T-helper 1 cell treated with Interleukin-12 subunit alpha and Interleukin-12 subunit beta and Interleukin-4 antibody, amounts not matched to agents 30 μg/mL and 1 μg/mL, for 36 hours (primary cell): ENCODE results near the gene PPEF2.
"Not testable (repeated sequence)": the region's sequence is repeated elsewhere in the genome, so short reads cannot be mapped to it uniquely, and the experiment has no call there.

Experiments used
- H3K27ac Mint-ChIP-seq: one replicate; pipeline ENCODE4 v1.8.0; 2021; ENCODE audit warnings: mild to moderate bottlenecking, mixed read lengths
- H3K27me3 Mint-ChIP-seq: one replicate; pipeline ENCODE4 v1.8.0; 2021; ENCODE audit warnings: low read depth, mixed read lengths
- H3K36me3 Mint-ChIP-seq: one replicate; pipeline ENCODE4 v1.8.0; 2021; ENCODE audit warnings: low read depth, mixed read lengths
- H3K4me1 Mint-ChIP-seq: one replicate; pipeline ENCODE4 v1.8.0; 2021; ENCODE audit warnings: low read depth, mixed read lengths
- H3K4me3 Mint-ChIP-seq: one replicate; pipeline ENCODE4 v1.8.0; 2021; ENCODE audit warnings: mild to moderate bottlenecking, moderate library complexity, mixed read lengths
- H3K9me3 Mint-ChIP-seq: one replicate; pipeline ENCODE4 v1.8.0; 2021; ENCODE audit warnings: mixed read lengths

The PPEF2 gene

GRCh38 chr4:75912968-75913367 lies 10.7 kb upstream of the PPEF2 start:
- peaks cover 4% of the 10 kb centered on the region for H3K36me3 Mint-ChIP-seq
- no peaks in the 10 kb centered on the region for H3K9me3 Mint-ChIP-seq
- no peaks in the 10 kb centered on the region for H3K27me3 Mint-ChIP-seq
- no peak overlapping the region for H3K4me3 Mint-ChIP-seq
- H3K27ac Mint-ChIP-seq = no peak overlapping the region
- H3K4me1 Mint-ChIP-seq = peaks cover 1% of the 10 kb centered on the region

DNA sequence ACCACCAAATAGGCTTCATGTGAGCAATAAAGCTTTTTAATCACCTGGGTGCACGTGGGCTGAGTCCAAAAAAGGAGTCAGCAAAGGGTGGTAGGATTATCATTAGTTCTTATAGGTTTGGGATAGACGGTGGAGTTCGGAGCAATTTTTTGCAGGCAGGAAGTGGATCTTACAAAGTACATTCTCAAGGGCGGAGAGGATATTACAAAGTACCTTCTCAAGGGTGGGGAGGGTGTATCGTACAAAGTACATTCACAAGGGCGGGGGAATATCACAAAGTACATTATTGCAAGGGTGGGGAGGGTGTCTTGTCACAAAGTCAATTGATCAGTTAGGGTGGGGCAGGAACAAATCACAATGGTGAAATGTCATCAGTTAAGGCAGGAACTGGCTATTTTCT lies 8.6 kb upstream of the PPEF2 start:
- H3K4me1 Mint-ChIP-seq, H3K36me3 Mint-ChIP-seq, H3K4me3 Mint-ChIP-seq, H3K9me3 Mint-ChIP-seq, H3K27ac Mint-ChIP-seq, H3K27me3 Mint-ChIP-seq: not testable (repeated sequence)

GRCh38 chr4:75909405-75909804 lies 7.2 kb upstream of the PPEF2 start:
- H3K36me3 Mint-ChIP-seq = peaks cover 3% of the 10 kb centered on the region
- H3K9me3 Mint-ChIP-seq = no peaks in the 10 kb centered on the region
- no peaks in the 10 kb centered on the region for H3K27me3 Mint-ChIP-seq
- no peak overlapping the region for H3K27ac Mint-ChIP-seq
- H3K4me3 Mint-ChIP-seq = no peak overlapping the region
- no peaks in the 10 kb centered on the region for H3K4me1 Mint-ChIP-seq

DNA sequence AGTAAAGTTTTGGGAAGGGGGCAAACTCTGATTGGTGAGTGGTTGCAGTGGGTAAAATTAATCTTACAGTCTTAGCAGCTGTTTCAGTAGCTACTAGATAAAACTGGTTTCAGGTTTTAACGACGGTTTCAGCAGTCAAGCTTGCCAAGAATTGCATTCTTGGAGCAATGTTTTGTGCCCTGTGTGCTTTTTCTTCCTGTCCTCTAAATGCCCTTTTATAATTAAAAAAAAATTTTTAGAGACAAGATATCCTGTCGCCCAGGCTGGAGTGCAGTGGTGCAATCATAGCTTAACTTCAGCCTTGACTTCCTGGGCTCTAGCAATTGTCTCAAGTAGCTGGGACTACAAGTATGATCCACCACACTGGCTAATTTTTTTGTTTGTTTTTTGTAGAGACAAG lies 6.3 kb upstream of the PPEF2 start:
- Mint-ChIP-seq H3K27ac (no peak overlapping the region), H3K4me3 (no peak overlapping the region), H3K4me1 (no peaks in the 10 kb centered on the region), H3K9me3 (no peaks in the 10 kb centered on the region), H3K36me3 (no peaks in the 10 kb centered on the region), H3K27me3 (no peaks in the 10 kb centered on the region)

DNA sequence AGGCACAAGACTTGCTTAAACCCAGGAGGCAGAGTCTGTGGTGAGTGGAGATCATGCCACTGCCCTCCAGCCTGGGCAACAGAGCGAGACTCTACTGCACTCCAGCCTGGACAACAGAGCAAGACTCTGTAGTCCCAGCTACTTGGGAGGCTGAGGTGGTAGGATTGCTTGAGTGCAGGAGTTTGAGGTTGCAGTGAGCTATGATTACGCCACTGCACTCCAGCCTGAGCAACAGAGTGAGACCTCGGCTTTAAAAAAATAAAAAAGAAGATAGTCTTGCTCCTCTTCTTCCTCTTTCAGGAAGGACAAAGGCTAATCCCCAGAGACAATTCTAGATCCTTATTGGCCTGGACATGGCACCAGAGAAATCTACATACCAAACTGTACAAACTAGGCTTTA lies 5.7 kb upstream of the PPEF2 start:
- Mint-ChIP-seq H3K4me1 (no peaks in the 10 kb centered on the region), H3K36me3 (no peaks in the 10 kb centered on the region), H3K27me3 (no peaks in the 10 kb centered on the region), H3K9me3 (no peaks in the 10 kb centered on the region), H3K4me3 (no peak overlapping the region), H3K27ac (no peak overlapping the region)

GRCh38 chr4:75904076-75904475 lies 1.8 kb upstream of the PPEF2 start:
- peaks cover 17% of the 10 kb centered on the region for H3K27me3 Mint-ChIP-seq
- no peak overlapping the region for H3K4me3 Mint-ChIP-seq
- no peaks in the 10 kb centered on the region for H3K9me3 Mint-ChIP-seq
- H3K27ac Mint-ChIP-seq = no peak overlapping the region
- H3K36me3 Mint-ChIP-seq = no peaks in the 10 kb centered on the region
- no peaks in the 10 kb centered on the region for H3K4me1 Mint-ChIP-seq

GRCh38 chr4:75898536-75898935 lies 3.7 kb downstream of the PPEF2 start:
- H3K9me3 Mint-ChIP-seq = no peaks in the 10 kb centered on the region
- H3K36me3 Mint-ChIP-seq = no peaks in the 10 kb centered on the region
- H3K4me1 Mint-ChIP-seq = no peaks in the 10 kb centered on the region
- H3K27me3 Mint-ChIP-seq = peaks cover 21% of the 10 kb centered on the region
- no peak overlapping the region for H3K27ac Mint-ChIP-seq
- no peak overlapping the region for H3K4me3 Mint-ChIP-seq

DNA sequence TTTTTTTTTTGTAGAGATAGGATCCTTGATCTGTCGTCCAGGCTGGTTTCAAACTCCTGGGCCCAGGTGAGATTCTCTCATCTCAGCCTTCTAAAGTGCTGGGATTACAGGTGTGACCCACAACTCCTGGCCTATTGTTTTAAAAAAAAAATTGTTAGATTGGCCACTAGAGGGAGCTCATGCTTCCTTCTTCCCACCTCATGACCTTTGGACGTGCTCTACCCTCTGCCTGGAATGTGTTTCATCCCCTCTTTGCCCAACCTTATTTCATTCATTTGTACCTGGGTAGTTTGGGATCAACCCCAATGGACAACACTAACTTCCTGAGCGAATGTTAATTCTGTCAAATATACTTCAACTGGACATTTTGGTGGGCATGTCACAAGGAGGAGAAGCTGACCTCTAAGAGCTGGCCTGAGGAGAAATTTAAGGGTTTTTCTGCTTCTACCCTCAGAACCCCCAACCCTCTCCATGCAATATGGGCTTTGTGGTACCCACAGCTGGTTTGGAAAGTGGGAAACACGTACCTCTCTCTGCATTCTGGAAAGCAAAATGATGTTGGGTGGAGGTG lies 6.4 kb downstream of the PPEF2 start:
- H3K36me3 Mint-ChIP-seq = no peaks in the 10 kb centered on the region

DNA sequence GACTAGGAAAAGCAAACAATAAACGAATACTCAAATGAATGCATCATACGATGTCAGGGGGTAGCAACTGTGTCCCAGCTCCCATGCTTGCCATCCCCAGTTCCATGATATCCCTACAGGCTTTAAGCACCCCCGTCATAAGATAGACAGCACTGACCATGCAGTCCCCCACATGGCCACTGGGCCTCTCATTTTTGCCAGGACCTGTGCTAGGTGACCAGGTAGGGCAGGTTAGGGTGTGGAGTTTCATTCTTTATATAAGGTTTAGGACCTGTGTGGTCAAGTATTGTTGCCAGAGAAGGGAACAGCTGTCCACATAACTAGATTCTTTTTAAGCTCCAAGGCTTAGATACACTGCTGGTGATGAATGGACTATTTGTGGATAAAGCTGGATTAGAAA lies 9.7 kb downstream of the PPEF2 start:
- Mint-ChIP-seq H3K27ac (no peak overlapping the region), H3K9me3 (no peaks in the 10 kb centered on the region), H3K36me3 (no peaks in the 10 kb centered on the region), H3K27me3 (no peaks in the 10 kb centered on the region), H3K4me1 (no peaks in the 10 kb centered on the region), H3K4me3 (no peak overlapping the region)

More for the DNA sequence above, 6.4 kb downstream of the PPEF2 start:
- H3K4me3 Mint-ChIP-seq = no peak overlapping the region
- H3K9me3 Mint-ChIP-seq = no peaks in the 10 kb centered on the region
- peaks cover 10% of the 10 kb centered on the region for H3K27me3 Mint-ChIP-seq
- H3K4me1 Mint-ChIP-seq = no peaks in the 10 kb centered on the region
- H3K27ac Mint-ChIP-seq = no peak overlapping the region

DNA sequence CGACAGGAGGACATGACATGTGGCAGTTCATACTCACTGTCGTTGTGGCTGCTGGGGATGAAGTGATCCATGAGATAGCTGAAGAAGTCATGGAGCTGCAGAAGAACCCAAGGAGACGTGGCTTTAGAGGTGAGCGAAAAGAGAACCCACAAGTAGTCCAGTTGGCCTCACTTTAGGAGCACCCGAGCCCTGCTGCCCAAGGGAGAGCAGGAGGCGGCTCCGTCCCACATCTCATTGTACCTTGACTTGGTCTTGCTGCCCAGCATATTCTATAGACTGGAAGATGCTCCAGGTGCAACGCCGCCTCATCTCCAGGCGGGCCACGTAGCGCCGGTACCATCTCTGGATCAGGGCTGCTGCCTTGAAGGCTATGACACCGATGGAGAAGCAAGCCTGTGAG lies 10.6 kb downstream of the PPEF2 start:
- Mint-ChIP-seq H3K27ac (no peak overlapping the region), H3K9me3 (no peaks in the 10 kb centered on the region), H3K36me3 (no peaks in the 10 kb centered on the region), H3K4me1 (no peaks in the 10 kb centered on the region), H3K4me3 (no peak overlapping the region), H3K27me3 (no peaks in the 10 kb centered on the region)

- no peak overlapping the region for H3K4me3 Mint-ChIP-seq
- H3K9me3 Mint-ChIP-seq = no peaks in the 10 kb centered on the region
- H3K4me1 Mint-ChIP-seq = no peaks in the 10 kb centered on the region
- no peak overlapping the region for H3K27ac Mint-ChIP-seq
- no peaks in the 10 kb centered on the region for H3K27me3 Mint-ChIP-seq
- no peaks in the 10 kb centered on the region for H3K36me3 Mint-ChIP-seq
Measured at GRCh38 chr4:75889537-75890199, 12.6 kb downstream of the PPEF2 start.

GRCh38 chr4:75886104-75886503 lies 16.1 kb downstream of the PPEF2 start:
- no peak overlapping the region for H3K27ac Mint-ChIP-seq
- H3K4me3 Mint-ChIP-seq = no peak overlapping the region
- no peaks in the 10 kb centered on the region for H3K36me3 Mint-ChIP-seq
- no peaks in the 10 kb centered on the region for H3K9me3 Mint-ChIP-seq
- no peaks in the 10 kb centered on the region for H3K4me1 Mint-ChIP-seq
- no peaks in the 10 kb centered on the region for H3K27me3 Mint-ChIP-seq

DNA sequence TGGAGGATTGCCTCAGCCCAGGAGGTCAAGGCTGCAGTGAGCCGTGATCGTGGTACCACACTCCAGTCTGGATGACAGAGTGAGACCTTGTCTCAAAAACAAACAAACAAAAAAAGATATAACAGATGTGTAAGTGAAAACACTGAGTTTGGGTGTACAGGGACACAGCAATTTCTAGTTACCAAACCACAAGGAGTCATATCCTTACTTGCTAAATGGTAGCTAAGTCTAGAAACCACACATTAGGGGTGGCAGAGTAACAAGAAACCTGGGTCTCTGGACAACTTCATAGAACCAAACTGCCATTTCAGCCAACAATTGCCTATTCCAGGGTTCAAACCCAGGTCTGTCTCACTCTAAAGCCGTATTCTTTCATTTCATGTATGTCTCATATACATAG lies 20.8 kb downstream of the PPEF2 start:
- Mint-ChIP-seq H3K27me3 (peaks cover 5% of the 10 kb centered on the region), H3K9me3 (no peaks in the 10 kb centered on the region), H3K36me3 (no peaks in the 10 kb centered on the region)

DNA sequence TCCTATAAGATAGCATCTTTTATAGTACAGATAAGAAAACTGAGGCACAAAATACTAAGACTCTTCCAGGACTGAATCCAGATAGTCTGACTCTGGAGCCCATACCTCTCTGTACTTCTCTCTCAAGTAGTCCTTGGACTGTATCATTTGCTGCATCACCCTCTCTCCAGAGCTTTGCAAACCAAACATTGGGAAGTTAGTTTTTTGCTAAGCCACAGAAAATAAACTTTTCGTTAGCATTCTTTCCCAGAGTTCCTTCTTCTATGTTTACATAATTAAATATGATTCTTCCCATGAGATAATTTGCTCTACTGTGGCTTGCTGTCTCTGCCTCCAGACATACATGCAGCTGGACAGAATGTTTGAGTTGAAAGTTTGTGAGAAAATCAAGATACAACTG lies 22.0 kb downstream of the PPEF2 start:
- Mint-ChIP-seq H3K27ac (no peak overlapping the region), H3K4me3 (no peak overlapping the region), H3K36me3 (no peaks in the 10 kb centered on the region), H3K27me3 (peaks cover 5% of the 10 kb centered on the region), H3K4me1 (no peaks in the 10 kb centered on the region), H3K9me3 (no peaks in the 10 kb centered on the region)

More for the DNA sequence above, 20.8 kb downstream of the PPEF2 start:
- no peak overlapping the region for H3K4me3 Mint-ChIP-seq
- no peak overlapping the region for H3K27ac Mint-ChIP-seq
- no peaks in the 10 kb centered on the region for H3K4me1 Mint-ChIP-seq

- Mint-ChIP-seq H3K9me3 (no peaks in the 10 kb centered on the region), H3K27me3 (peaks cover 5% of the 10 kb centered on the region)
Measured at GRCh38 chr4:75878246-75878756, 24.0 kb downstream of the PPEF2 start.

More at GRCh38 chr4:75878246-75878756, 24.0 kb downstream of the PPEF2 start:
- H3K36me3 Mint-ChIP-seq = no peaks in the 10 kb centered on the region
- H3K4me1 Mint-ChIP-seq = no peaks in the 10 kb centered on the region
- no peak overlapping the region for H3K4me3 Mint-ChIP-seq
- H3K27ac Mint-ChIP-seq = no peak overlapping the region
